Osteoblast (primary cell): Measurements from ENCODE around the gene BMPR1B. TPM values are rescaled to one million over a fixed set of nuclear protein-coding genes. Genes with fewer than 3 reads are reported as not detected.

Experiments
- DNase-seq: peaks from one replicate; pipeline ENCODE4 v3.0.0; 2011; ENCODE audit warnings: low spot score, mixed read lengths; ENCODE audit not compliant: insufficient read length; ENCODE audit errors: missing footprints
- H2AFZ ChIP-seq: 2 replicates; pipeline ENCODE4 v1.6.0; 2011; ENCODE audit warnings: mild to moderate bottlenecking, low read length
- H3K27ac ChIP-seq: 2 replicates; pipeline ENCODE4 v1.5.1; 2011; ENCODE audit warnings: mild to moderate bottlenecking, low read depth, low read length, moderate library complexity
- H3K27me3 ChIP-seq: 2 replicates; pipeline ENCODE4 v1.6.0; 2012; ENCODE audit warnings: mild to moderate bottlenecking, control low read depth, inconsistent platforms, low read length, moderate library complexity; ENCODE audit not compliant: insufficient read depth
- H3K36me3 ChIP-seq: 2 replicates; pipeline ENCODE4 v1.5.1; 2011; ENCODE audit warnings: mild to moderate bottlenecking, low read length, control low read depth, moderate library complexity; ENCODE audit not compliant: insufficient read depth
- H3K4me1 ChIP-seq: 2 replicates; pipeline ENCODE4 v1.5.1; 2011; ENCODE audit warnings: mild to moderate bottlenecking, low read length, control low read depth, moderate library complexity; ENCODE audit not compliant: insufficient read depth
- H3K4me2 ChIP-seq: 2 replicates; pipeline ENCODE4 v1.6.0; 2011; ENCODE audit warnings: mild to moderate bottlenecking, low read length; ENCODE audit not compliant: insufficient read depth
- H3K4me3 ChIP-seq: fragments of 200-600 bp; sonication (generic); 3 replicates; pipeline ENCODE4 v1.5.1; 2012; ENCODE audit warnings: mild to moderate bottlenecking, low read length, inconsistent platforms; ENCODE audit not compliant: insufficient read depth
- H3K79me2 ChIP-seq: 2 replicates; pipeline ENCODE4 v1.6.0; 2012; ENCODE audit warnings: mild to moderate bottlenecking, low read length, control low read depth, inconsistent platforms; ENCODE audit not compliant: insufficient read depth
- H3K9me3 ChIP-seq: 2 replicates; pipeline ENCODE4 v1.5.1; 2011; ENCODE audit warnings: low read depth, low read length, control low read depth
- H4K20me1 ChIP-seq: 2 replicates; pipeline ENCODE4 v1.6.0; 2012; ENCODE audit warnings: mild to moderate bottlenecking, low read length, control low read depth; ENCODE audit not compliant: insufficient read depth
- total RNA-seq: library from RNA; depleted of rRNA; stranded (reverse); fragments of >200 nt; gene quantifications from 2 replicates; pipeline ENCODE4 v1.2.3, GENCODE V29; 2012
- TF ChIP-seq, protein P1 (sequence below): IDR thresholded peaks from 2 replicates; pipeline ENCODE4 v1.5.1; 2011; ENCODE audit warnings: mild to moderate bottlenecking, low read depth, low read length, moderate library complexity; ENCODE audit errors: extremely low read depth

The BMPR1B gene
- total RNA-seq, 1 donor, result 2.5 TPM

DNA sequence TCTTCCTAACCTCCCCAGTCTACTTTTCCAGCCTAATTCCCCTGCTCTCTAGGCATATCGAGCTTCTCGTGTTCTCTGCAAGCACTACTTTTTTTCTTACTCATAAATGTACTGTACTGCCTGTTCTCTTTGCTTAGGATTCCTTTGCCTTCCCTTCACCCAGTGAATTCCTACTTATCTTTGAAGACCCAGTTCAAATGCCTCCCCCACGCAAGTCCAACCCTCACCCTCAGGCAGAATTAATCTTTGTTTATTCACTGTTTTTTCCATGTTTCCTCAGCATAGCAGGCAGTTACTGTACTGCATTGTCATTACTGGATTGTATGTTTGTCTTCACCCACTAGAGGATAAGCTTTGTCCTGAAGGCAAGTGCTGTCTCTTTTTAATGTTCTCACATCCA lies 287.7 kb downstream of the BMPR1B start:
- no peak overlapping the region for H3K4me3 ChIP-seq
- no peak overlapping the region for H3K27ac ChIP-seq
- H3K4me1 ChIP-seq, result no peaks in the 10 kb centered on the region
- no peaks in the 10 kb centered on the region for H4K20me1 ChIP-seq
- TF ChIP-seq, protein P1, sequence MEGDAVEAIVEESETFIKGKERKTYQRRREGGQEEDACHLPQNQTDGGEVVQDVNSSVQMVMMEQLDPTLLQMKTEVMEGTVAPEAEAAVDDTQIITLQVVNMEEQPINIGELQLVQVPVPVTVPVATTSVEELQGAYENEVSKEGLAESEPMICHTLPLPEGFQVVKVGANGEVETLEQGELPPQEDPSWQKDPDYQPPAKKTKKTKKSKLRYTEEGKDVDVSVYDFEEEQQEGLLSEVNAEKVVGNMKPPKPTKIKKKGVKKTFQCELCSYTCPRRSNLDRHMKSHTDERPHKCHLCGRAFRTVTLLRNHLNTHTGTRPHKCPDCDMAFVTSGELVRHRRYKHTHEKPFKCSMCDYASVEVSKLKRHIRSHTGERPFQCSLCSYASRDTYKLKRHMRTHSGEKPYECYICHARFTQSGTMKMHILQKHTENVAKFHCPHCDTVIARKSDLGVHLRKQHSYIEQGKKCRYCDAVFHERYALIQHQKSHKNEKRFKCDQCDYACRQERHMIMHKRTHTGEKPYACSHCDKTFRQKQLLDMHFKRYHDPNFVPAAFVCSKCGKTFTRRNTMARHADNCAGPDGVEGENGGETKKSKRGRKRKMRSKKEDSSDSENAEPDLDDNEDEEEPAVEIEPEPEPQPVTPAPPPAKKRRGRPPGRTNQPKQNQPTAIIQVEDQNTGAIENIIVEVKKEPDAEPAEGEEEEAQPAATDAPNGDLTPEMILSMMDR, result no peak
- H3K79me2 ChIP-seq, result no peaks in the 10 kb centered on the region
- DNase-seq, result no peak
- H3K9me3 ChIP-seq, result no peaks in the 10 kb centered on the region
- H3K36me3 ChIP-seq, result no peaks in the 10 kb centered on the region
- H3K4me2 ChIP-seq, result no peak overlapping the region
- H3K27me3 ChIP-seq, result no peaks in the 10 kb centered on the region
- no peak overlapping the region for H2AFZ ChIP-seq

GRCh38 chr4:95048296-95048695 lies 290.5 kb downstream of the BMPR1B start:
- DNase-seq, result no peak
- Histone ChIP-seq H3K9me3 (no peaks in the 10 kb centered on the region), H3K4me2 (no peak overlapping the region), H4K20me1 (no peaks in the 10 kb centered on the region), H3K79me2 (no peaks in the 10 kb centered on the region), H3K27me3 (no peaks in the 10 kb centered on the region), H3K36me3 (no peaks in the 10 kb centered on the region), H3K27ac (no peak overlapping the region), H3K4me3 (no peak overlapping the region), H3K4me1 (no peaks in the 10 kb centered on the region), H2AFZ (no peak overlapping the region)
- TF ChIP-seq, protein P1, result no peak

GRCh38 chr4:95049551-95050233 lies 291.9 kb downstream of the BMPR1B start:
- no peak for DNase-seq
- H3K27ac ChIP-seq, result no peak overlapping the region
- H4K20me1 ChIP-seq, result no peaks in the 10 kb centered on the region
- no peaks in the 10 kb centered on the region for H3K79me2 ChIP-seq
- TF ChIP-seq, protein P1, result no peak
- no peaks in the 10 kb centered on the region for H3K4me1 ChIP-seq
- H3K4me3 ChIP-seq, result no peak overlapping the region
- no peak overlapping the region for H3K4me2 ChIP-seq
- no peaks in the 10 kb centered on the region for H3K9me3 ChIP-seq
- no peaks in the 10 kb centered on the region for H3K27me3 ChIP-seq
- H3K36me3 ChIP-seq, result no peaks in the 10 kb centered on the region
- H2AFZ ChIP-seq, result no peak overlapping the region

DNA sequence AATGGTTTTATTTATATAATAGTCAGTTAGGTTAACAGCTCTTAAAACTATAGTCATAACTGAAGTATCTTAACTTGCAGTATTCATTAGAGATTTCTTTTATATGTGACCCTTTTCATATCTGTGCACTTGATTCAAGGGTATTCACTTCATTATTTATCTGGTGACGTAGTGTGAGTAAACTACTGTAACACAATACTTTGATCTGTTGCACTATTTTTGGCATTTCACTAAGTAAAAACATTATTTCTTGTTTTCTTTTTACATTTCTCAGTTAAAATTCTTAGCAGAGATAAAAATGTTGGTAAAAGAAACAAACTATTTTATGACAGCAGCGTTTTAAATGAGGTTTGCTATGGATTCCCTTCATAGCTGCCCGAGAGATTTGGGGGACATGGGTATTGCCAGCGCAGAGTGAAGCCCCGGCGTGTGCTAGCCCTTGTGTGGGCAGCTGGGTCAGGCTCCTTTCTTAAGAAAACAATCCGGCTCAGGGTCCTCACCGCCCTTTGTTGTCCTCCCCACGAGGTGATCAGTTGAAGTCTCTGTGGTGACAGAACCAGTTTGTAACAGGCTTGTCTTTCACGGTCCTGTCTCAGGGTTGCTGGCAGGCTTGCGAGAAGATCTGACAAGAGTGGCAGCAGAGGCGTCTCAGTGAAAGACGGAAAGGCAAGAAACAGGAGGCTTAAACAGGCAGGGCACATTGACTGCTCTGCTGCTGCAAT lies 293.4 kb downstream of the BMPR1B start:
- H3K79me2 ChIP-seq, result no peaks in the 10 kb centered on the region
- no peak overlapping the region for H3K27ac ChIP-seq
- H4K20me1 ChIP-seq, result no peaks in the 10 kb centered on the region
- DNase-seq, result no peak
- no peaks in the 10 kb centered on the region for H3K4me1 ChIP-seq
- H3K4me3 ChIP-seq, result no peak overlapping the region
- H3K36me3 ChIP-seq, result no peaks in the 10 kb centered on the region
- no peaks in the 10 kb centered on the region for H3K27me3 ChIP-seq
- no peak overlapping the region for H2AFZ ChIP-seq
- TF ChIP-seq, protein P1, result no peak
- H3K9me3 ChIP-seq, result no peaks in the 10 kb centered on the region
- no peak overlapping the region for H3K4me2 ChIP-seq
